Measurements from ENCODE around the gene IMPACT.

Gene IMPACT

GRCh38 chr18:24426398-24427294 is at the start of gene IMPACT:
Gene IMPACT, plus strand, starts transcription at chr18:24426670. Its CDS starts 87 bp downstream, at chr18:24426757.
- peak; percentile 61 to 67 for DNase-seq (ENCODE audit: low read depth in 1 of 2, low spot score in 1 of 2)

GRCh38 chr18:24378598-24378997 is 47.9 kb upstream of the IMPACT start:
- DNase-seq (ENCODE audit: low read depth in 1 of 2, low spot score in 1 of 2) = no peak

GRCh38 chr18:24380163-24380747 is 46.2 kb upstream of the IMPACT start:
- DNase-seq (ENCODE audit: low read depth in 1 of 2, low spot score in 1 of 2) = no peak

GRCh38 chr18:24381126-24381525 is 45.3 kb upstream of the IMPACT start:
- DNase-seq (ENCODE audit: low read depth in 1 of 2, low spot score in 1 of 2) = no peak

GRCh38 chr18:24386681-24387080 is 39.8 kb upstream of the IMPACT start:
- no peak for DNase-seq (ENCODE audit: low read depth in 1 of 2, low spot score in 1 of 2)

GRCh38 chr18:24388957-24389356 is 37.5 kb upstream of the IMPACT start:
- DNase-seq (ENCODE audit: low read depth in 1 of 2, low spot score in 1 of 2) = no peak

- DNase-seq (ENCODE audit: low read depth in 1 of 2, low spot score in 1 of 2) = no peak
These were observed 31.2 kb upstream of the IMPACT start for GRCh38 chr18:24395049-24395795.

- DNase-seq (ENCODE audit: low read depth in 1 of 2, low spot score in 1 of 2) = no peak
These were observed 30.3 kb upstream of the IMPACT start for GRCh38 chr18:24396082-24396633.

- DNase-seq (ENCODE audit: low read depth in 1 of 2, low spot score in 1 of 2) = no peak
These were observed 29.3 kb upstream of the IMPACT start for GRCh38 chr18:24397131-24397693.

- peak; percentile 61 to 64 for DNase-seq (ENCODE audit: low read depth in 1 of 2, low spot score in 1 of 2)
These were observed 28.6 kb upstream of the IMPACT start, which contains the start of gene OSBPL1A for GRCh38 chr18:24397694-24398368. Gene OSBPL1A, minus strand, starts transcription at chr18:24397824. Its CDS starts 20,291 bp downstream, at chr18:24377533.

GRCh38 chr18:24398540-24398939 is 27.9 kb upstream of the IMPACT start:
- DNase-seq (ENCODE audit: low read depth in 1 of 2, low spot score in 1 of 2) = no peak

- no peak for DNase-seq (ENCODE audit: low read depth in 1 of 2, low spot score in 1 of 2)
These were observed 25.9 kb upstream of the IMPACT start for GRCh38 chr18:24400587-24400986.

- DNase-seq (ENCODE audit: low read depth in 1 of 2, low spot score in 1 of 2) = no peak
These were observed 24.2 kb upstream of the IMPACT start for GRCh38 chr18:24402209-24402785.

- no peak for DNase-seq (ENCODE audit: low read depth in 1 of 2, low spot score in 1 of 2)
These were observed 23.4 kb upstream of the IMPACT start for GRCh38 chr18:24403076-24403475.

GRCh38 chr18:24404591-24404990 is 21.9 kb upstream of the IMPACT start:
- DNase-seq (ENCODE audit: low read depth in 1 of 2, low spot score in 1 of 2) = no peak

- no peak for DNase-seq (ENCODE audit: low read depth in 1 of 2, low spot score in 1 of 2)
These were observed 18.0 kb upstream of the IMPACT start for GRCh38 chr18:24408496-24408895.

- DNase-seq (ENCODE audit: low read depth in 1 of 2, low spot score in 1 of 2) = no peak
These were observed 13.3 kb upstream of the IMPACT start for GRCh38 chr18:24413148-24413547.

GRCh38 chr18:24414349-24415003 is 12.0 kb upstream of the IMPACT start:
- no peak for DNase-seq (ENCODE audit: low read depth in 1 of 2, low spot score in 1 of 2)

GRCh38 chr18:24417480-24417879 is 9.0 kb upstream of the IMPACT start:
- no peak for DNase-seq (ENCODE audit: low read depth in 1 of 2, low spot score in 1 of 2)

GRCh38 chr18:24420551-24420950 is 5.9 kb upstream of the IMPACT start:
- DNase-seq (ENCODE audit: low read depth in 1 of 2, low spot score in 1 of 2) = no peak

Measured in activated T-helper 1 cell treated with anti-CD3 and anti-CD28 coated beads, Interleukin-2, amount 50 U/mL, for 16 hours (primary cell).